DND-41 (cell line): ENCODE results near the gene BCL2L2.

ENCODE experiments used
- ATAC-seq: fragments of 200-7000 bp; cut with Tn5 transposase; 3 replicates; pipeline ENCODE4 v1.9.1; 2021; ENCODE audit warnings: low read depth; ENCODE audit not compliant: insufficient read depth
- DNase-seq: peaks from one replicate; pipeline ENCODE4 v3.0.0-alpha.2; 2020
- H2AFZ ChIP-seq: 2 replicates; pipeline ENCODE4 v1.6.0; 2012; ENCODE audit warnings: low read depth, low read length
- H3K27ac ChIP-seq: 2 replicates; pipeline ENCODE4 v1.5.1; 2012; ENCODE audit warnings: low read length, inconsistent platforms
- H3K27me3 ChIP-seq: fragments of 200-600 bp; sonication (generic); 2 replicates; pipeline ENCODE4 v1.6.0; 2012; ENCODE audit warnings: low read length, mild to moderate bottlenecking, inconsistent platforms; ENCODE audit not compliant: insufficient read depth, poor library complexity
- H3K36me3 ChIP-seq: 2 replicates; pipeline ENCODE4 v1.5.1; 2012; ENCODE audit warnings: low read length, inconsistent platforms; ENCODE audit not compliant: insufficient read depth
- H3K4me1 ChIP-seq: 2 replicates; pipeline ENCODE4 v1.5.1; 2012; ENCODE audit warnings: mild to moderate bottlenecking, low read length; ENCODE audit not compliant: insufficient read depth
- H3K4me2 ChIP-seq: 2 replicates; pipeline ENCODE4 v1.6.0; 2012; ENCODE audit warnings: mild to moderate bottlenecking, moderate library complexity, low read length, inconsistent platforms; ENCODE audit not compliant: insufficient read depth
- H3K4me3 ChIP-seq, 2 experiments: fragments of 200-600 bp in 1 of 2; shearing (Covaris generic) in 1 of 2; 2 replicates each; pipeline ENCODE4 v1.5.1; 2012 to 2016; ENCODE audit warnings: inconsistent platforms in 2 of 2, low read length in 2 of 2, mild to moderate bottlenecking in 2 of 2, low read depth in 1 of 2, moderate library complexity in 1 of 2
- H3K79me2 ChIP-seq: 2 replicates; pipeline ENCODE4 v1.6.0; 2012; ENCODE audit warnings: low read length, inconsistent platforms; ENCODE audit not compliant: insufficient read depth
- H3K9ac ChIP-seq: 2 replicates; pipeline ENCODE4 v1.6.0; 2012; ENCODE audit warnings: low read depth, mild to moderate bottlenecking, inconsistent platforms, low read length, moderate library complexity
- H3K9me3 ChIP-seq: 2 replicates; pipeline ENCODE4 v1.5.1; 2012; ENCODE audit warnings: low read length, moderate library complexity, mild to moderate bottlenecking, inconsistent platforms; ENCODE audit not compliant: insufficient read depth, severe bottlenecking
- H4K20me1 ChIP-seq: 2 replicates; pipeline ENCODE4 v1.6.0; 2012; ENCODE audit warnings: low read length; ENCODE audit not compliant: insufficient read depth
- CTCF ChIP-seq: IDR thresholded peaks from 2 replicates; pipeline ENCODE4 v1.5.1; 2012; ENCODE audit warnings: borderline replicate concordance, low read length, moderate library complexity, mild to moderate bottlenecking; ENCODE audit not compliant: poor library complexity, severe bottlenecking; ENCODE audit errors: extremely low read depth
- EZH2 ChIP-seq: IDR thresholded peaks from 3 replicates; pipeline ENCODE4 v1.6.1; 2012; ENCODE audit warnings: borderline replicate concordance, low read depth, mild to moderate bottlenecking, moderate library complexity, low read length, inconsistent platforms; ENCODE audit not compliant: severe bottlenecking

Gene BCL2L2

GRCh38 chr14:23339506-23340268 is 33.1 kb downstream of the BCL2L2 start:
- ATAC-seq = no peak
- Histone ChIP-seq H3K4me2 (no peak overlapping the region), H4K20me1 (no peaks in the 10 kb centered on the region), H3K4me1 (no peaks in the 10 kb centered on the region), H3K36me3 (no peaks in the 10 kb centered on the region), H2AFZ (no peak overlapping the region), H3K27ac (no peak overlapping the region), H3K79me2 (no peaks in the 10 kb centered on the region), H3K27me3 (peaks cover 6% of the 10 kb centered on the region), H3K4me3 (no peak overlapping the region), H3K9ac (no peak overlapping the region), H3K9me3 (peaks cover 16% of the 10 kb centered on the region)
- TF ChIP-seq EZH2 (no peak), CTCF (no peak)
- no peak for DNase-seq

DNA sequence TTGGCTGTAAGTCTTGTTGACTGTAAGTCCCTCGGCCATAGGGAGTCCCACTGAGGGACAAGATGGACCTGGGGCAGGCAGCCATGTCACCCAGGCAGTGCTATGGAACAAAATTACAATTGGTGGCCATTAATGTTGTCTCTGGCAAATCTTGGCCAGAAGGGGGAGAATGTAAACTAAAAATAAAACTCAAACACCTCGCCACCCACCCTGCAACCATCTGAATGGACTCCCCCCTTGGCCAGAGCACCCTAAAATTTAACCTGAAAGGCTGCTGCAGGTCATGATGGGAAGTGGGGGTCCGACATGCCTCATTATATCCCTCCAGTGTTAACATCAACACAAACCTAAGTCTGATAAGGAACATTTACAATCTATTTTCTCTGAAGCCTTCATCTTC is 37.8 kb downstream of the BCL2L2 start:
- Histone ChIP-seq H3K4me3 (no peak overlapping the region), H3K36me3 (no peaks in the 10 kb centered on the region), H3K4me1 (no peaks in the 10 kb centered on the region), H3K27ac (no peak overlapping the region), H4K20me1 (no peaks in the 10 kb centered on the region), H3K79me2 (no peaks in the 10 kb centered on the region), H3K9ac (no peak overlapping the region), H3K4me2 (no peak overlapping the region), H2AFZ (no peak overlapping the region), H3K27me3 (peaks cover 9% of the 10 kb centered on the region), H3K9me3 (peaks cover 9% of the 10 kb centered on the region)
- DNase-seq (no peak), ATAC-seq (no peak)
- peak; percentile 9 for TF ChIP-seq CTCF
- TF ChIP-seq EZH2 = no peak

DNA sequence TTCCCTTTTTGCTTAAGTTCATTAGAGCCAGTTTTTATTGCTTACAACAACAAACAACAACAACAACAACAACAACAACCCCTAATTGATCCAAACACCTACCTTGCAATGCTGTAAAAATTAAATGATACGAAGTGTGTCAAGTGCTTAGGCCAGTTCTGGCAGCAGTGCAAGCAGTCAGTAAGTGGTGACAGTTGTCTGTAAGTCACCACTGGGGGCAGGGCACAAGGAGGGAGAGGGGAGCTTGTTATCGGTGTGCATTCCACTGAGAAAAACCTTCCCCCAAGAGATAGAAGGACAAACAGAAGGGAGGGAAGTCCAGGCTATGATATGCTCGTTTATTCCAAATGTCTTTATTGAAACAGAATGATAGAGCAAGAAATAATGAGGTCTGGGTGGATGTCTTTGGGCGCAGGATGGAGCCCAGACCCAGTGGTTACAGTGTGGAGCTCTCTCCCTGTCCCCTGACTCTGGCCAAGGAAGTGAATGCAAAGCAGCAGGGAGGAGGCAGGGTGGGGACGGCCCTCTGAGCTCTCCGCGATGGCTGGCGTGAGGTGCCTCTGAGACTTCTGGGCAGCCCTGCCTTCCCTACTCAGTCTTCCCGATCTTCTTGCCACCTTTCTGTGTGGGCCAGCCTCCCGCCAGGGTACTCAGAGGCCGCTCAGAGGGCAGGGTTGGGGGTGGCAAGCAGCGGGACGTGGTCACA is 39.5 kb downstream of the BCL2L2 start:
- DNase-seq = no peak
- H3K79me2 ChIP-seq = no peaks in the 10 kb centered on the region
- H3K9ac ChIP-seq = no peak overlapping the region
- no peak overlapping the region for H3K4me3 ChIP-seq
- no peak for ATAC-seq
- no peak overlapping the region for H3K4me2 ChIP-seq
- H3K27ac ChIP-seq = no peak overlapping the region
- no peak overlapping the region for H2AFZ ChIP-seq
- no peaks in the 10 kb centered on the region for H3K4me1 ChIP-seq
- H3K27me3 ChIP-seq = peaks cover 9% of the 10 kb centered on the region
- no peaks in the 10 kb centered on the region for H3K36me3 ChIP-seq
- TF ChIP-seq CTCF = no peak
- no peak for TF ChIP-seq EZH2
- H4K20me1 ChIP-seq = no peaks in the 10 kb centered on the region
- no peaks in the 10 kb centered on the region for H3K9me3 ChIP-seq
